ENCODE measurements around the gene HDC.

The HDC gene

DNA sequence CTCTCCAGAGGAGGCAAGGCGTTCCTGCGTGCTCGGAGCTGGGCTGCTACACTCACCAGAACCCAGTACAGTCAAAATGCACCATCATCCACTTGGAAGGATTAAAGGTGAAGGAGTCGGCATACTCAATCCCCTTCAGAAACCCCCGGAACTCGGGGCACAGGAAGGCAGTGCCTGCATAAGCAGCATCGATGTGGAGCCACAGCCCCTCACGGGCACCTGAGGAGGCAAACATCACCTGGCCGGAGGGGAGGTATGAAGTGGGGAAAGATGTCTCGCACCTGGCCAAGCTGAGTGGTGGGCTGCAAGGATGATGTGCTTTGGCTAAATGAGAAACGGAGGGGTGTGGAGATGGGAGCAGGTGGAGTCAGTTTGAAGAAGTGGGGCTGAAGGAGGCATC is 13.0 kb downstream of the HDC start:
- DNase-seq (ENCODE audit: low read depth, low spot score), result no peak

DNA sequence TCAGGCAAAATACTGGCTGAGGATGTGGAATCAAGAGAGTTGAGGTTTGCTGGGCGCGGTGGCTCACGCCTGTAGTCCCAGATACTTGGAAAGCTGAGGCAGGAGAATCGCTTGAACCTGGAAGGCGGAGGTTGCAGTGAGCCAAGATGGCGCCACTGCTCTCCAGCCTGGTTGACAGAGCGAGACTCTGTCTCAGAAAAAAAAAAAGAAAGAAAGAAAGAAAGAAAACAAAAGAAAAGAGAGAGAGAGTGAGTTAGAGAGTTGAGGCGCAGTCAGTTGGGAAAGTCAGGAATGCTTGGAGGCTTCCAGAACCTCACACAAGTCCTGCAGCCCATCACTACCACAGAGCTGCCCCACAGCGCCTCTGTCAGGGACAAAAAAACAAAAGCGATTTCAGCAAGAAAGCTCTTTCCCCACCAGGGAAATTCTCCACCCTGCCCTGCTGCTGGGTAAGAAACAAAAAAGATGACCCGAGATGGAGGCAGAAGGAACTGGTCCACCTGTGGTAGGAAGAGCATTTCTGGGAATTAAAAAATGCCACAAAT is 13.8 kb downstream of the HDC start:
- DNase-seq (ENCODE audit: low read depth, low spot score), result no peak

DNA sequence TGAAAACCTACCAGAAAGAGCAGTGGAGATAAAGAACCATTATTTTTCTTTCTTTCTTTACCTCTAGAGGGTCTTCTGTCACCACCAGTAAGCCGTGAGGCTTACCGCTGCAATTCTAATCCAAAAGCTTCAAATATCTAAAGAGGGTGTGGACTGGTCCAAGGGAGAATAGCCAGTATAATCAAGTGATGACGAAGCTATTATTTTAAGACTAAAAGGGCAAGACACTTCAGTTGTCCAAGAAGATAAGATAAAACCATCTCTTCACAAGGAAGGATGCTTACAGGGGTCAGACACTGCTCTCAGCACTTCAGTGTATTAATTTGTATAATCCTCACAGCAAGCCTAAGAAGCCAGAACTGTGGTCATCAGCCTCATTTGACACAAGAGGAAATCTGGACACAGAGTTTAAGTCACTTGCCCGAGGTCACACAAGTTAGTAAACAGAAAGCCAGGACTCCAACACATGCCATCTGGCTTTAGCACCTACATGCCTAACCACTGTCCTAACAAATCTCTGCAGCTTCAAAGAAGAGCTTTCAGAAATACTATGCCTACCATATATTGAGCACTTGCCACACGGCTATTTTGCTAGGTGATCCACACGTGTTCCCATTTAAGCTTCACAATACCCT is 14.6 kb downstream of the HDC start:
- DNase-seq (ENCODE audit: low read depth, low spot score), result no peak

DNA sequence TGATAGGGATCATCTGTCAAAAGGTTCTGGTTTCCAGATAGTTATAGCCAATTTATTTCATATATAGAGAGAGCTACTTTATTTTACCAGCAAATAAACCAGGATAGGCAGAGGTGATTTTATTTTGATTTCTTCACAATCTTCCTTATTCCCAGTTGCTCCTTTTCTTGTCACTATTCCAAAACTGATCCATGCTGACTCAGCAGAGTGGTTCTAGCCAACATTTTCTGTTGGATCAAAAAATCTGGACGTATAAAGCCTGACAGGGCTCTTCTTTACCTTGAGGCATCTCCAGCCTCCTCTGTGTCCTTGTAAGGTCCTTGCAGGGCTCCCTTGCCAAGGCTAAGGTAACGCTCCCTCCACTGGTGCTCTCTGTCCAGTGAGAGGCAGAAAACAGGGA is 15.8 kb downstream of the HDC start:
- no peak for DNase-seq (ENCODE audit: low read depth, low spot score)

DNA sequence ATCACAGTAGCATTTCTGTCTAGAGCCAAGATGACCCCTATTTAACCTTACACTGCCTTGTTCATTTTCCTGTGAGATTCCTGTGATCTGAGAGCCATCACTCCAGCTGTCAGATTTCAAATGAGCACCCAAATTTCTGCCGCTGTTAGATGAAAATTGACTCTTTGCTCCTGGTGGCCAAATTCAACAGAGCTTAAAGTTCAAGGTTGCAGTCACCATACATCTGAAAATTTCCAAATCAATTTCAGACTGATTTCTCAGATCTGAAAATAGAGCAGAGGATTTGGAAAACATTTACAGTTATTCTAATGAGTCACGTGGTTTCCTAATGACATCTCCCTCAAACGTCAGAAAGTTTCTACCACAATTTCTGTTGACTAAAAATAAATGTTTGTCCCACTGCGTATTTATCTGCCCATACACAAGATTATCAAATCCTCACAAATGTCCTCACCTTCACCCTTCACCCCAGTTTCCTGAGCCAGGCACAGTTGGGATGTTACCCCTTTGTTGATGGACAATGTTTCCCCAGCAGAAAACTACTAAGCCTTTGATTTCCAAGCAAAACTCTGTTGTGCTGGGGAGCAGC is 16.4 kb downstream of the HDC start:
- DNase-seq (ENCODE audit: low read depth, low spot score), result no peak

DNA sequence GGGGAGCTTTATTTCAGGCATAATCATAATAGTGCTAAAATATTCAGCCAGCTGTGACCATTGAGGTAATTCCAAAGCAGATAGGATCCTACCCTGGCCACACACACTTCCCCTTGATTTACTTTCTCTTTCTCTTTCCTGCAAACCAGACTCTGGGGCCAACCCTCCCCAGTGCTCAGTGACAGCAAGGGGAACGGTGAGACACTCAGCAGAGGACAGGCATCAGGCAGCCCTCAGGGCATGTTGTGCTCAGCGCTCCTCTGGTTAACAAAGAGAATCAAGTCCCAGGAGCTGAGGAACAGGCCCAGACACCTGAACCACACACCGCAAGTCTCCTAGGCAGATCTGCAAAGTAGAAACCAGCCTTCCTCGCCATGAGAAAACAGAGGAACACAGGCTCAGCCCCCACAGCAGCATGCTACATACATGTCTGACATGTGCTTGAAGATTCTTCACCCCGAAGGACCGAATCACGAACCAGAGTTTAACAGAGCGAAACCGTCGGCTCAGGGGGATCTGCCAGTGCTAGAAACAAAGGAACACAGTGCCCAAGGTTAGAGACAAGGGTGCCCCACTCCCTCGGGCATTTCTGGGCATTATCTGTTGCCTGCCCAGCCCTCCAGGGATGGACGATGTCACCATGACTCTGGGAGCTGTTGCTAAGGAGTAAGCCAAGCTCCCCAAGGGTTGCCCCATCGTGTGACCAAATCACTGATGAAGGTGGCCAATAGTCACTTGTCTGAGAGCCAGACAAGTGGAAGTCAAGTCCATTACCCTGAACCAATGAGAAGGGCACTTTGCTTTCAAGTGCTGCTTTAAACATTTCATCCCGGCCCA is 17.5 kb downstream of the HDC start:
- DNase-seq (ENCODE audit: low read depth, low spot score), result no peak

DNA sequence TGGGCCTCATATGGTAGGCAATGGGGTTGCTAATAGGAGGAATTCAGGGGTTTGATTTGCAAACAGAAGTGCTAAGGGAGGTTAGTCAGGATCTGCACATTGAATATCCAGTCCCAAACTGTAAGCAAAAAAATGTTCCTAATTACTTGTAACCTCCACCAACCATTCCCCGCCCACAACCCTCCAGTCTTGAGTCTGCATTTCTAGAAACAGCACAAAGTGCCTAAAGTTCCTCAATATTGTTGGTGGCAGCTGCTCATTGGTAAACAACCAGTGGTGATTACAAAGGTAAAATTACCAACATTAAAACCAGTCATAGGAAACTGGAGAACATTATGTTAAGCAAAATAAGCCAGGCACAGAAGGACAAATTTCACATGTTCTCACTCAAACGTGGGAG is 18.9 kb downstream of the HDC start:
- no peak for DNase-seq (ENCODE audit: low read depth, low spot score)

DNA sequence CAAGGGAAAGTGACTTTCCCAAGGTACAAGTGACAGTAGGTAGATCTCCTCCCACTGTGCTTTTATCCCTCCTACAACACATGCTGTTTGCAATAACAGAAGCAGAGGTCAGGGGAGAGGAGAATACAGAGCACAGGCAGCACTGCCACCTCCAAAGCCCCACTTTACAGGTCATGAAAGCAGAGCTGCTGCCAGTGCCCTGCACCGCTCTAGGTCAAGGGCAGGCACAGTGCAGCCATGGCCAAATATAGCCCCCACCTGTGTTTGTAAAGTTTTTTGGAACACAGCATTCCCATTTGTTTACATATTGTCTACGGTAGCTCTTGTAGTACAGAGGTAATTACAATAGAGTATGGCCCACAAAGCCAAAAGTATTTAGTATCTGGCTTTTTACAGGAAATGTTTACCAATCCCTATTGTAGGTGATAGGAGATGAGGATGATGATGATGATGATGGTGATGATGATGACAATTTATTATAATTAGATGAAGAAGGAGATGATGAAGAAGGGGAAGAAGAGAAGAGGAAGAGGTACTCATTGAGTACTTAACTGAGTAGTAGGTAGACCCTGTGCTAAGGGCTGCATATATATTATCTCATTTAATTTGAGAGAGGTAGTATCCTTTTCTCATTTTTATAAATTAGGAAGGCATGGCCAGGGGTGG is 20.4 kb downstream of the HDC start:
- no peak for DNase-seq (ENCODE audit: low read depth, low spot score)

DNA sequence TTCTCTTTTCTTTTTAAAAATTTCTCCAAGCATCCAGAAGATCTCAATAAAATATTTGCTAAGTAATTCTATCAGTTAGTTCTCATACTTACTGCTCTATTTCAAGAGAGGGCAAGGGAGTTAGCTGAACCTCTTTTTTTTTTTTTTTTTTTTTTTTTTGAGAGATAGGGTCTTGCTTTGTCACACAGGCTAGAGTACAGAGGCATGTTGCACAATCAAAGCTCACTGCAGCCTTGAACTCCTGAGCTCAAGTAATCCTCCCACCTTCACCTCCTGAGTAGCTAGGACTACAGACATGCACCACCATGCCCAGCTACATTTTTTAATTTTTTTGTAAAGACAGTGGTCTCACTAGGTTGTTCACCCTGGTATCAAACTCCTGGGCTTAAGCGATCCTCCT is 21.4 kb downstream of the HDC start:
- DNase-seq (ENCODE audit: low read depth, low spot score), result no peak

DNA sequence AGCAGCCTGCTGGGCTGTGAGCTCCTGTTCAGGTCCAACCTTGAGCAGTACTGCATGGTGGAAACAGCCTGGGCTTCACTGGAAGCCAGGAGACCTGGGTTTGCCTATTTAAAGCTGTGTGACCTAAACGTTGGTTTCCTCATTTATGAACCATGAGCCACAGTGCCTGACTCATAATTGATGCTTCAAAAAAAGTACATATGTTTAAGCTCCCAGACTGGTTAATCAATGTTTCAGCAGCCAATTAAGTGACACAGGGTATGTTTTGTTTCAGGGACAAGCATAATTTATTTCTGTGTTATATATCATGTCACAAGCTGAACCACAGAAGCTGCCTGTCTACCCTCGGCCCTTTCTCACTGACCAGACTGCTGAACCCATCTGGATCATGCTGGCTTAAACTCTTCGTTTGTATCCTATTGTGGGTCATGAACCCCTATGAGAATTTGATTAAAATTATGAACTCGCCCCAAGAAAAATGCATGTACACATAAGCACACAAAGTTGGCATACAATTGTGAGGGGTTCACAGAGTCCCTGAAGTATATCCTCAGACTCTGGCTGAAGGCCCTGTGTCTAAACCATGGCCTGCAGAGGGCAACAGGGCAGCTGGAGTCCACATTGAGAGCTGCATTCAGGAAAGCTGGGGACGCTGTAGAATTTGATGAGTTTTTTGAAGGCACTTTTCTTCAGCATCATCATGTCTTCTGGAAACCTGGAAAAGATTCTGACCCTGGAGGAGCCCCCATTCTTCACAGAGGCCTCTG is 23.7 kb downstream of the HDC start:
- DNase-seq (ENCODE audit: low read depth, low spot score), result no peak

DNA sequence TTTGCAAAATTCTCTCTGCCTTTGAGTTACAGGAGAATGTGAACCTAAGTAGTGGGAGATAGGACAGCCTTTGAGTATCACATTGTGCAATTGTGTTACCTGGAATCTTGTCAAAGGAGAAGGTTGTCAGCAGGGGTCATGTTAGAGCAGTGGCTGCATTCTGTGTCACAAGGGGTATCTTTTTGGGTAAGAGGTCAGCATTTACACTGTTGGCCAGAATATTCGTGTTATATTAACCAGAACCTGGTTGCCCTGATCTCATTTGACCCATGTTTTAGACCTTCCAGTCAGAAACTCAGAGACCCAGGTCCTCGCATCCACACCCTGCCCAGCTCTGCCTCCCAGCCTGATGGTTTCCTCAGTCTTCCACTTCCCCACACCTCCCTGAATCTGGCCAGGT is 27.3 kb downstream of the HDC start:
- no peak for DNase-seq (ENCODE audit: low read depth, low spot score)

DNA sequence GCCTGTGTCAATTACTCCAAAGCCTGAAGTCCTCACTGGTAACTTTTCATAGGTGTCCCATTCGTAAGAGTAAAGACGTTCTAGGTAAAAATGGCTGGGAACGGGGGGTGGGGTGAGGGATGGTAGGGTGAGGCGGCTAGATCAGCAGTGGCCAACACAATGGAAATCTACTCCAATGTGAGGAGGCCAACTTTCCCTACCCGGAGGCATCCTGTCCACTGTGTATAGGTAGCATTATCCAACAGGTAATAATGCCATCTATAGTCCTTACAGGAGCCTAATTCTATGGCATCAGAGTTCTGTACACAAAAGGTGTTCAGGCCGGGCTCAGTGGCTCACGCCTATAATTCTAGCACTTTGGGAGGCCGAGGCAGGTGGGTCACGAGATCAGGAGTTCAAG is 29.1 kb downstream of the HDC start:
- DNase-seq (ENCODE audit: low read depth, low spot score), result no peak

DNA sequence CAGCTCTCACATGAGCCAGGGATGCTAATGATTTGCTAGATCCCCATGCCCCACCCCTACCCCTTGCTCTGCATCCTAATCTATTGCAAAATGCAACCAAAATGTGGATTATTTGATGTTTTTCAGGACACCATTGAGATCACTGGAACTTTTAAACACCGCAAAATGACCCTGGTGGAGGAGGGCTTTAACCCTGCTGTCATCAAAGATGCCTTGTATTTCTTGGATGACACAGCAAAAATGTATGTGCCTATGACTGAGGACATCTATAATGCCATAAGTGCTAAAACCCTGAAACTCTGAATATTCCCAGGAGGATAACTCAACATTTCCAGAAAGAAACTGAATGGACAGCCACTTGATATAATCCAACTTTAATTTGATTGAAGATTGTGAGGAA is 29.7 kb downstream of the HDC start:
- DNase-seq (ENCODE audit: low read depth, low spot score), result no peak

DNA sequence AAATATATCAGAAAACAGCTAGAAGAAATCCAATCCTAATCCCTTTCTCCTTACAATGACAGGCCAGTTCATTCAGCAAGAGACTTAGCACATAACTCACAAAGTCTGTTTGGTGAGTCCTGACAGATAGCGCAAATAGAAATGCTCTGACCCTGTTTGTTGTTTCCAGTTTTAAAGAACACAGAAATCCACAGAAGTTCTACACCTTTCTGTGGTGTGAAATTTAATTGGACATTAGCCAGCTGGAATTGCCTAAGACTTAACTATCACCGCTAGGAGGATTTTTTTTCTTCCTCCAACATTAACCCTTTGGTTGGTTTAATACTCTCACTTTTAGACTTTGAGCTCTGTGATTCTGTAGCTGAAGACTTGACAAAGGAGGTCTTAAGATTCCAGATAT is 30.8 kb downstream of the HDC start:
- DNase-seq (ENCODE audit: low read depth, low spot score), result no peak

DNA sequence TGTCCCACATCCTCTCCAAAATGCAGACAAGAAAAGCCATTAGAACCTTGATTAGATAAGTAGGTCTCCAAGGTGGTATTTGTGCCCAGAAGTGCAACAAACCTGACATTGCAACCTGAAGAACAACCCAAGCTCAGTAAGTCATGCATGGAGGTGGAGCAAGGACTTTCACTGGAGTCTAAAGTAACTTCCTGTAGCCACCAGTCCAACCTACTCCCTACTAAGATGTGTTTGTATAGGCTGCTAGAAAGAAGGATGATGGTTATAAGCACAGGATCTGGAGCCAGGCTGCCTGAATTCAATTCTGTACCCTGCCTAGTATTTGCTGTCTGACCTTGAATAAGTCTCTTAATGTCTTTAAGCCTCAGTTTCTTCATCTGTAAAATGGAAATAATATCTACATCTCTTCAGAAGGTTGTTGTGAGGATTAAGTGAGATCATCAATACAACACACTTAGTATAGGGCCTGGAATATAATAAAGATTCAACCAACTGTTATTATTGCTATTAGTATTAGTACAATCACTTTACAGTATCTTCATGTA is 32.3 kb downstream of the HDC start:
- DNase-seq (ENCODE audit: low read depth, low spot score), result no peak

DNA sequence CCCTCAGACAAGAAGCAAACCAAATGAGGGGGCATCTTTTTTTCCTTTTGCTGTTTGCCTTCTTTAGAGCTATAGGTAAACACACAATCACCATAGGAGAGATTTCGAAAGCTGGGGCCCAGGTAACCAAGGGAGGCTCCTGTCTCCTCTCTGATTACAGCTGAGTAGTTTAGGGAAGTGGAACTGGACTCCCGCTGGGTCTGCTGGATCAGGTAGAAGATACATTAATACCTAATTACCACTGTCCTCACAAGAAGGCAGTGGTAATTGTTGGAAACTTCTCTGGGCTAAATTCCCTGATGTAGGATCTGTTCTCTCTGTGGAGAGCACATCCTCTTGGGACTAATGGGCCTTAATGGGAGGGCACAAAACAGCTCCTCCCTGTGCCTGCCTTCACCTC is 32.7 kb downstream of the HDC start:
- DNase-seq (ENCODE audit: low read depth, low spot score), result no peak

DNA sequence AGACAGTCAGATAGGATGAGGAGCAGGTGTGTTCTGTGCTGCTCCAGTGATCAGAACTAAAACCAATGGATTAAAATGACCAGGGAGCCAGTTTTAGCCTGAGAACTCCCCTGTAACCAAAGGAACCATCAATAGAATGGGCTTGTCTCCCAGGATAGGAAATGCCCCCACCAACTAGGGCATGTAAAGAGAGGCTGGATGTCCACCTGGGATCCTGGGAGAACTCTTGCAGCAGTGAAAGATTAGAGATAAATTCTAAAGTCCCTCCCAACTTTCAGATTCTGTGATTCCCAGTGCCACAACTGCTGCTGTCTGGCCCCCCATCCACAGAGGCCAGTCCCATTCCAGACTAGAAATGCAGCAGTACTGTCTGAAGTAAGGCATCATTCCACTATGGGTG is 33.8 kb downstream of the HDC start:
- no peak for DNase-seq (ENCODE audit: low read depth, low spot score)

DNA sequence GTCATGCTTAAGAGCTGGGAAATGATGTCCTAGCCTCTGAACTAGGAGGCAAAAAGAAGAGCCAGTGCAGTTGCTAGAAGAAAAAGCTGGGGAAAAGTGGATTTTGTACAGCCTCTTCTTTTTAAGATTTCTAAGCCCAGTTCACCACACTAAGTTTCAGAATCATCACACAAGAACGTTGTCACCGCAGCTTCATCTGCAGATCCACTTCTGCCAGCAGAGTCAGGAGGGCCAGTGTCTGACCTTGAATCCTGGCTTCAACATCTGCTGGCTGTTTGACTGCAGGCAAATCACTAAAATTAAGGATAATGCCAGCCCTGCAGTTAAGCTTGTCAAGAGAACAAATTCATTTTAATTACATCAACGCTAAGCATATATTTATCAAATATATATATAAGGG is 36.2 kb downstream of the HDC start:
- DNase-seq (ENCODE audit: low read depth, low spot score), result no peak

DNA sequence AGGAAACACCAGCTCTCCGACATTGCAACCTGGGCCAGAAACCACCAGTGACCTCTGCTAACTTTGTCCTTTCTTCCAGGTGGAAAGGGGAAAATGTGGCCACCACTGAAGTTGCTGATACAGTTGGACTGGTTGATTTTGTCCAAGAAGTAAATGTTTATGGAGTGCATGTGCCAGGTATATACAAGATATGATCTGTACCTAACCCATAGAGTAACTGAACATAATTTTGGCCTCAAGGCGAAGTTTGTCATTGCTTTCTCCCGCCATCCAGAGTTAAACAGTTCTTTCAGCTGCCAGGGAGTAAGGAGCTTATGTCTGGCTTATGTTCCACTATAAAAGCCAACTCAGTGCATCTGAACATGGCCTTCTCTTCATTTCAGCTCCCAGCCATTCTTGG is 36.7 kb downstream of the HDC start:
- no peak for DNase-seq (ENCODE audit: low read depth, low spot score)

DNA sequence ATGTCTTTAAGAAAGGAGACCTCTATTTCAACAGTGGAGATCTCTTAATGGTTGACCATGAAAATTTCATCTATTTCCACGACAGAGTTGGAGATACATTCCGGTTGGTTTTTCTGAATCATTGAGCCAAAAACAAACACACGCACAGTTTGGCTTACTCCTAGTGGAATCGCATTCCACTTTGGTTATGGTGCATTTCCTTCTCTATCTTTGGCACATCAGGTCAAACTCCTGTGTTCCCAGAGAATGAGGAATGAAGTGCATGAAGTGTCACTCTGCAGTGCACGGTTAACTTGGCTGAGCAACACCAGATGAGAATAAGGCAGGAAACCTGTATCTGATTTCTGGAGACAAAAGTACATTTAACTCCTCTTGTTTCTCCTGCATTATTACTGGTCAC is 38.5 kb downstream of the HDC start:
- DNase-seq (ENCODE audit: low read depth, low spot score), result no peak

DNA sequence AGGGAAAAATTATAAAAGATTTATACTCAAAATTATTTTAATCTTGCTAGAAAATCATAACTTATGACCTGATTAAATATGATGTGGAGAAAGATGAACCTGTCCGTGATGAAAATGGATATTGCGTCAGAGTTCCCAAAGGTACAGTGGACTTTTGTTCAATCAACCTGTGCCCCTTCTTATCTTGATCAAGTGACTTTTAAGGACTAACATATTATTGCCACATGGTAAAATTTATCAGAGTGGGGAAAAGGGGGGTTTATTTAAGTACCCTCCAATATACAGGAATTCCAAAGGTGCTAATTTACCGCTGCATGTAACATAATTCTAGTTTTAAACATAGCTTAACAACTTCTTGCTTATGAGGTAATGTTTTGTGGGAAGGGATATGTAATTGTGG is 39.6 kb downstream of the HDC start:
- DNase-seq (ENCODE audit: low read depth, low spot score), result no peak

Measured in activated naive CD8-positive, alpha-beta T cell treated with anti-CD3 and anti-CD28 coated beads, Interleukin-2, amount 50 U/mL, for 16 hours (primary cell).